ENCODE results near the gene NOG. TPM values are rescaled to one million over a fixed set of nuclear protein-coding genes. Genes with fewer than 3 reads are reported as not detected.

Gene NOG
- 1 to 10 TPM; 2.6 to 3.4 TPM for total RNA-seq

- Mint-ChIP-seq H3K4me3 (peak within 1 kb of the TSS; percentile 68), H3K4me1 (peaks cover 30% of the 10 kb centered on the region), H3K27ac (peak within 1 kb of the TSS; percentile 51), H3K36me3 (ENCODE audit: low read depth) (no peaks in the 10 kb centered on the region), H3K27me3 (peaks cover 23% of the 10 kb centered on the region), H3K9me3 (ENCODE audit: low read depth) (no peaks in the 10 kb centered on the region)
- DNase-seq (peak; percentile 73), ATAC-seq (peak; percentile 50)
- POLR2A ChIA-PET: interaction anchor here (0.6 to 1.1 kb wide), 2 partner anchors 53 to 122 kb away, joined by 4 to 8 read pairs; no protein-coding TSS in a partner anchor
- CTCF ChIA-PET: interaction anchor here (0.8 to 7.7 kb wide), 14 partner anchors 10 to 191 kb away, joined by 3 to 109 read pairs (median 4); no protein-coding TSS in a partner anchor
- intact Hi-C loops (cut with DNase I, micrococcal nuclease): loop anchor here in 1 of 2 experiments (2.0 to 10.0 kb wide), 4 partner anchors 239 to 1169 kb away; partner anchors contain the start of genes C17orf67, COIL, MMD and TRIM25
These were observed at the start of gene NOG for GRCh38 chr17:56593646-56594319. NOG (plus strand) TSS chr17:56593699; CDS start chr17:56594224, 525 bp downstream.

GRCh38 chr17:56545106-56545505 is 48.4 kb upstream of the NOG start:
- no peaks in the 10 kb centered on the region for H3K9me3 Mint-ChIP-seq (ENCODE audit: low read depth)
- H3K27ac Mint-ChIP-seq: no peak overlapping the region
- no peak for ATAC-seq
- no peaks in the 10 kb centered on the region for H3K4me1 Mint-ChIP-seq
- intact Hi-C loops (cut with DNase I, micrococcal nuclease): no loop called here
- no peak for DNase-seq
- POLR2A ChIA-PET: no interaction called here
- H3K4me3 Mint-ChIP-seq: no peak overlapping the region
- no peaks in the 10 kb centered on the region for H3K36me3 Mint-ChIP-seq (ENCODE audit: low read depth)
- peaks cover 2% of the 10 kb centered on the region for H3K27me3 Mint-ChIP-seq
- CTCF ChIA-PET: interaction anchor here (0.7 to 0.8 kb wide), 3 partner anchors 13 to 170 kb away, joined by 3 read pairs; no protein-coding TSS in a partner anchor

DNA sequence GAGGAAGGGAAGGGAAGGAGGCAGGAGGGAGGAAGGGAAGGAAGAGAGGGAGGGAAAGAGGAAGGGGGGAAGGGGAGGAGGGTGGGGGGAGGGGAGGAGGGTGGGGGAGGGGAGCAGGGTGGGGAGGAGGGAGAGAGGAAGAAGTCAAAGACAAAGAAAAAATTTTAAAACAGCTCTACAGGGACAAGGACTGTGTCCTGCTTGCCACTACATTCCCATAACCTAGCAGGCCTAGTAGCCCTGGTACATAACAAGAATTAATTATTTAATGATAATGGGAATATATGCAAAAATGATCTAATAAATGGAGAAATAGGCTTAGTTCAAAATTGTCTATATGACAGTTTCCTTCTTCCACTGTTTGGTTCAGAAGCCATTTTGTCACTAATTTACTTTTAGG is 47.6 kb upstream of the NOG start:
- intact Hi-C loops (cut with DNase I, micrococcal nuclease): no loop called here
- H3K36me3 Mint-ChIP-seq (ENCODE audit: low read depth): no peaks in the 10 kb centered on the region
- CTCF ChIA-PET: no interaction called here
- H3K9me3 Mint-ChIP-seq (ENCODE audit: low read depth): no peaks in the 10 kb centered on the region
- ATAC-seq (no peak), DNase-seq (no peak)
- no peaks in the 10 kb centered on the region for H3K4me1 Mint-ChIP-seq
- H3K4me3 Mint-ChIP-seq: no peak overlapping the region
- peaks cover 2% of the 10 kb centered on the region for H3K27me3 Mint-ChIP-seq
- POLR2A ChIA-PET: no interaction called here
- no peak overlapping the region for H3K27ac Mint-ChIP-seq

DNA sequence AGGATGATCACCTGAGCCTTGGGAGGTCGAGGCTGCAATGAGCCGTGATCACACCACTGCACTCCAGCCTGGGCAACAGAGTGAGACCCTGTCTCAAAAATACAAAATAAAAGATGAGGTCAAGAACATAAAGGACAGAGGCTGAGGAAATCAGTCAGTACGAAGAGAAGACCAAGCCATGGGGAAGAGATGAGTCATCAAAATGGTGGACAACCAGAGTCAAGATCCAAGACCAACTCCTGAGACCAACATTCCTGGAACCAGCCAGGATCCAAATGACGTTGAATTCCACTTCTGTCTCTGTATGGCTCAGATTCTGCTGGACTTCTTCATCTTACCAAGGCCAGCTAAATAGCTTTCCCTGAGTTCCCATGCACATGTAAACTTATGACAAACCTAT is 44.8 kb upstream of the NOG start:
- Mint-ChIP-seq H3K4me1 (no peaks in the 10 kb centered on the region), H3K4me3 (no peak overlapping the region), H3K27me3 (peaks cover 3% of the 10 kb centered on the region), H3K36me3 (ENCODE audit: low read depth) (no peaks in the 10 kb centered on the region), H3K27ac (no peak overlapping the region), H3K9me3 (ENCODE audit: low read depth) (peaks cover 4% of the 10 kb centered on the region)
- no peak for ATAC-seq
- intact Hi-C loops (cut with DNase I, micrococcal nuclease): no loop called here
- ChIA-PET POLR2A (no interaction called here), CTCF (interaction anchor here (1.0 kb wide), 1 partner anchor 13 kb away, joined by 4 read pairs; no protein-coding TSS in a partner anchor)
- no peak for DNase-seq

DNA sequence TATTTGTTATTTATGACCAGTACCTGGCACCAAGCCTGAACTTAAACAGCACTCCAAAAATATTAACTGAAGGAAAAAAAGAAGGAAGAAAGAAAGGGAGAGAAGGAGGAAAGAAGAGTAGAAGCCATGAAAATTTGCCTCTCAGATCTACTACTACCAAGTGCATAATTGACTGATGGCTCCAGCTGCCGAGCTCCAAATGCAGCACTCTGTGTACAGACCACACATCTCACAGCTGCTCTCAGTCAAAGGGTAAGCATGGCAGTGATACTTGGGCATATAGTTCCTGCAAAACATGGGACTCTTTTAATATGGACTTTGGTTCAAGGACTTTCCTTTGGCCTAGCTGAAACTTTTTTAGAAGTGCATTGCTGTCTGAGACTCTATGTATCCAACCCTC is 44.0 kb upstream of the NOG start:
- DNase-seq (no peak), ATAC-seq (no peak)
- peaks cover 4% of the 10 kb centered on the region for H3K9me3 Mint-ChIP-seq (ENCODE audit: low read depth)
- H3K27ac Mint-ChIP-seq: no peak overlapping the region
- no peaks in the 10 kb centered on the region for H3K4me1 Mint-ChIP-seq
- H3K4me3 Mint-ChIP-seq: no peak overlapping the region
- H3K27me3 Mint-ChIP-seq: peaks cover 3% of the 10 kb centered on the region
- intact Hi-C loops (cut with DNase I, micrococcal nuclease): no loop called here
- ChIA-PET POLR2A (no interaction called here), CTCF (interaction anchor here (0.5 to 1.0 kb wide), 2 partner anchors 10 to 12 kb away, joined by 3 to 4 read pairs; no protein-coding TSS in a partner anchor)
- H3K36me3 Mint-ChIP-seq (ENCODE audit: low read depth): no peaks in the 10 kb centered on the region

GRCh38 chr17:56557682-56558081 is 35.8 kb upstream of the NOG start:
- no peaks in the 10 kb centered on the region for H3K36me3 Mint-ChIP-seq (ENCODE audit: low read depth)
- H3K27ac Mint-ChIP-seq: no peak overlapping the region
- DNase-seq: no peak
- CTCF ChIA-PET: no interaction called here
- no peaks in the 10 kb centered on the region for H3K4me1 Mint-ChIP-seq
- intact Hi-C loops (cut with DNase I, micrococcal nuclease): no loop called here
- no peaks in the 10 kb centered on the region for H3K9me3 Mint-ChIP-seq (ENCODE audit: low read depth)
- no peak overlapping the region for H3K4me3 Mint-ChIP-seq
- POLR2A ChIA-PET: no interaction called here
- no peak for ATAC-seq
- H3K27me3 Mint-ChIP-seq: peaks cover 2% of the 10 kb centered on the region

DNA sequence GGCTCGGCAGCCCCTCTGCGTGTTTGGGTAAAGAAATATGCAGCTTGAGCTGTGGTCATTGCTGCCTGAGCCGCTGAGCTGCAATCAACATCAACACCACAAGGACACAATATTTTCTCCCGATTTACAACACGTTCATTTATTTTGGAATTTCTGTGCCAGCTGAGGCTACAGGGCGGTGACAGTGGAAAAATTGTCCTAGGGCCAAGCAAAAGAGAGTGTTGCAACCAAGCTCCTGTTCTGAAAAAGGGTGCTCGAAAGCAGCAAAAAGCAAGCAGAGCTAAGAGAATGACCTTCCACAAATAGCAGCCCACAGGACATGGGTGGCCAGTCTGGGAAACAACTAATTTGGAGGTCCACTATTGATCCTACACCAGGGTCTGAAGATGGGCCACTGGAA is 35.4 kb upstream of the NOG start:
- Mint-ChIP-seq H3K36me3 (ENCODE audit: low read depth) (no peaks in the 10 kb centered on the region), H3K27ac (no peak overlapping the region), H3K9me3 (ENCODE audit: low read depth) (no peaks in the 10 kb centered on the region), H3K4me3 (no peak overlapping the region), H3K27me3 (peaks cover 2% of the 10 kb centered on the region), H3K4me1 (no peaks in the 10 kb centered on the region)
- DNase-seq (no peak), ATAC-seq (no peak)
- intact Hi-C loops (cut with DNase I, micrococcal nuclease): no loop called here
- POLR2A ChIA-PET: no interaction called here
- CTCF ChIA-PET: no interaction called here

- Mint-ChIP-seq H3K36me3 (ENCODE audit: low read depth) (no peaks in the 10 kb centered on the region), H3K9me3 (ENCODE audit: low read depth) (no peaks in the 10 kb centered on the region), H3K27me3 (peaks cover 2% of the 10 kb centered on the region), H3K27ac (no peak overlapping the region), H3K4me3 (no peak overlapping the region), H3K4me1 (no peaks in the 10 kb centered on the region)
- POLR2A ChIA-PET: no interaction called here
- intact Hi-C loops (cut with DNase I, micrococcal nuclease): no loop called here
- no peak for ATAC-seq
- CTCF ChIA-PET: interaction anchor here (2.1 kb wide), 1 partner anchor 145 kb away, joined by 4 read pairs; no protein-coding TSS in a partner anchor
- no peak for DNase-seq
These were observed 23.3 kb upstream of the NOG start for GRCh38 chr17:56570199-56570598.

DNA sequence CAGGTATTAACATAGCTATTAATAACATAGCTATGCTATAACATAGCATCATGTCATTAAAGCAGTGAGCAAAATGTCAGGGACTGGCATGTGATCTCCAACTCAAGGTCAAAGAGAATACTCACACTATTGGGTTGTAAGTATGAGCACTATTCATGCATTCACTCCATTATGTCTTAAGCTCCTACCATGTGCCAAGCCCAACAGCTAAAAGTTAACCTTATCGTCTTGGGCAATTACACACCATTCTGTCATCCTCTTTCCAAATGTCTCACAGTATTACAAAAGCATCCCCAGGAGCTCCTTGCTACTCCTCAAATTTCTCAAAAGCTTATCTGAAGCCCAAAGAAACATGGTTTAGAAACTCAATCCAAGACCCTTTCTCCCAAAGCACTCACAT is 22.0 kb upstream of the NOG start:
- ChIA-PET CTCF (interaction anchor here (1.2 to 2.1 kb wide), 3 partner anchors 20 to 209 kb away, joined by 3 to 6 read pairs (median 4); no protein-coding TSS in a partner anchor), POLR2A (no interaction called here)
- no peak overlapping the region for H3K4me3 Mint-ChIP-seq

GRCh38 chr17:56577190-56577842 is 16.2 kb upstream of the NOG start:
- Mint-ChIP-seq H3K27me3 (peaks cover 8% of the 10 kb centered on the region), H3K4me3 (no peak overlapping the region), H3K9me3 (ENCODE audit: low read depth) (no peaks in the 10 kb centered on the region), H3K27ac (no peak overlapping the region), H3K4me1 (no peaks in the 10 kb centered on the region), H3K36me3 (ENCODE audit: low read depth) (no peaks in the 10 kb centered on the region)
- intact Hi-C loops (cut with DNase I, micrococcal nuclease): no loop called here
- ChIA-PET CTCF (interaction anchor here (0.6 to 1.1 kb wide), 6 partner anchors 11 to 376 kb away, joined by 3 to 4 read pairs (median 3); no protein-coding TSS in a partner anchor), POLR2A (no interaction called here)
- DNase-seq (no peak), ATAC-seq (no peak)

More for the DNA sequence above, 22.0 kb upstream of the NOG start:
- intact Hi-C loops (cut with DNase I, micrococcal nuclease): no loop called here
- no peak for DNase-seq
- Mint-ChIP-seq H3K27ac (no peak overlapping the region), H3K36me3 (ENCODE audit: low read depth) (no peaks in the 10 kb centered on the region), H3K9me3 (ENCODE audit: low read depth) (no peaks in the 10 kb centered on the region), H3K4me1 (no peaks in the 10 kb centered on the region), H3K27me3 (peaks cover 5% of the 10 kb centered on the region)
- no peak for ATAC-seq

- ChIA-PET CTCF (interaction anchor here (0.6 to 1.1 kb wide), 4 partner anchors 11 to 376 kb away, joined by 3 to 4 read pairs (median 4); no protein-coding TSS in a partner anchor), POLR2A (no interaction called here)
- Mint-ChIP-seq H3K36me3 (ENCODE audit: low read depth) (no peaks in the 10 kb centered on the region), H3K4me1 (no peaks in the 10 kb centered on the region), H3K27me3 (peaks cover 10% of the 10 kb centered on the region), H3K27ac (no peak overlapping the region), H3K4me3 (no peak overlapping the region), H3K9me3 (ENCODE audit: low read depth) (no peaks in the 10 kb centered on the region)
- intact Hi-C loops (cut with DNase I, micrococcal nuclease): no loop called here
- ATAC-seq (no peak), DNase-seq (no peak)
These were observed 15.7 kb upstream of the NOG start for GRCh38 chr17:56577843-56578204.
